KOPT-K1 (cell line): ENCODE measurements around the gene EZR.
"Not testable (repeated sequence)": the region's sequence is repeated elsewhere in the genome, so short reads cannot be mapped to it uniquely, and the experiment has no call there.

Experiments
- H3K27ac ChIP-seq: fragments of 200-600 bp; sonication (generic); 2 replicates; pipeline ENCODE4 v1.5.1; 2016; ENCODE audit warnings: antibody characterized with exemption, mild to moderate bottlenecking, low read depth, low read length; ENCODE audit not compliant: poor library complexity, severe bottlenecking
- H3K36me3 ChIP-seq: fragments of 200-600 bp; sonication (generic); 2 replicates; pipeline ENCODE4 v1.5.1; 2017; ENCODE audit warnings: antibody characterized with exemption, mild to moderate bottlenecking, low read length, moderate library complexity; ENCODE audit not compliant: insufficient read depth
- H3K9me3 ChIP-seq: fragments of 200-600 bp; sonication (generic); 2 replicates; pipeline ENCODE4 v1.5.1; 2017; ENCODE audit warnings: antibody characterized with exemption, low read length, mild to moderate bottlenecking; ENCODE audit not compliant: insufficient read depth, poor library complexity, severe bottlenecking

The EZR gene

GRCh38 chr6:158849899-158850806 is 31.0 kb upstream of the EZR start:
- Histone ChIP-seq H3K27ac (no peak overlapping the region), H3K9me3 (no peaks in the 10 kb centered on the region), H3K36me3 (no peaks in the 10 kb centered on the region)

- H3K36me3 ChIP-seq: no peaks in the 10 kb centered on the region
- H3K9me3 ChIP-seq: no peaks in the 10 kb centered on the region
- H3K27ac ChIP-seq: no peak overlapping the region
Measured at GRCh38 chr6:158848490-158848895, 29.3 kb upstream of the EZR start.

GRCh38 chr6:158847786-158848185 is 28.6 kb upstream of the EZR start:
- H3K9me3 ChIP-seq: no peaks in the 10 kb centered on the region
- no peaks in the 10 kb centered on the region for H3K36me3 ChIP-seq
- no peak overlapping the region for H3K27ac ChIP-seq

- Histone ChIP-seq H3K27ac (no peak overlapping the region), H3K9me3 (no peaks in the 10 kb centered on the region), H3K36me3 (no peaks in the 10 kb centered on the region)
Measured at GRCh38 chr6:158847012-158847529, 27.9 kb upstream of the EZR start.

DNA sequence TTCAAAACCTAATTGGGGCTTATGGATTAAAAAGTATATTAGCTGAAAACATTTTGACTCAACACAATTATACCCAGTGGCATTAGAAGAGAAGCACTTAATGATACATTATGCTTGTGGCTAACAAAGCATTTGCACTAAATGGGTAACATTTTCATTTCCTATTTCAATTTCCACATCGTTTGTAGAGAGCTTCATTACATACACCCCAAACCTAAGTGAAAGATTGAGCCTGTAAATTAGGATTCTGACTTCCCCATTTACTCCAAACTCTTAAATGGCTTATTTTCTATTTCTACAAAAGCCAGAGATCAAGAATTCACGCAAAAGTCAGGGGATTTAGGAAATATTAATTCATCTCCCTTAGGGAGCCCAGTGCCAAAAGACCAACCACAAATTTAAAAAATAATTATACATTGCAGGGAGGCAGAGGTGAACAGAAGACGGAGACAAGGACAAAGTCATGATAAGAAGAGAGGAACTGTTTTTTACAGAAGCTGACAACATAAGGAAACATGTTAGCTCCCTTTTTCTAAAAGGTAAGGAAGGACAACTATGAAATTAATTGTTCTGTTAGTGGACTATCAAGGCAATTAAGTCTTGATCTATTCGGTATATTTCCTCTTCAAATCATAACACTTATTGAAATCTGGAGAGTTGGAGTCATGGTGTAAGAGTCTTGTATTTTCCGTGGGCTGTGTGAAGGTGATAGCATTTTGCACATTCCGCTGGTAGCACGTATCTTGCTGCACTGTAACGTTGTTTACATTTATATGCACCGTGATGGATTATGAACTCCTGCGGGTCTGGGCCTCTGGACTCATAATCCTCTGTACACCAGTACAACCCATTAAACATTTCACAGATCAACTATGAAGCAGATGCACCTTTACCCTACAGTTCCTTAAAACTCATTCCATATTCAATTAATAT is 24.8 kb upstream of the EZR start:
- Histone ChIP-seq H3K27ac (no peak overlapping the region), H3K9me3 (no peaks in the 10 kb centered on the region), H3K36me3 (no peaks in the 10 kb centered on the region)

GRCh38 chr6:158841358-158841757 is 22.2 kb upstream of the EZR start:
- no peaks in the 10 kb centered on the region for H3K36me3 ChIP-seq
- no peak overlapping the region for H3K27ac ChIP-seq
- no peaks in the 10 kb centered on the region for H3K9me3 ChIP-seq

GRCh38 chr6:158840465-158840864 is 21.3 kb upstream of the EZR start:
- Histone ChIP-seq H3K9me3 (no peaks in the 10 kb centered on the region), H3K27ac (no peak overlapping the region), H3K36me3 (no peaks in the 10 kb centered on the region)

DNA sequence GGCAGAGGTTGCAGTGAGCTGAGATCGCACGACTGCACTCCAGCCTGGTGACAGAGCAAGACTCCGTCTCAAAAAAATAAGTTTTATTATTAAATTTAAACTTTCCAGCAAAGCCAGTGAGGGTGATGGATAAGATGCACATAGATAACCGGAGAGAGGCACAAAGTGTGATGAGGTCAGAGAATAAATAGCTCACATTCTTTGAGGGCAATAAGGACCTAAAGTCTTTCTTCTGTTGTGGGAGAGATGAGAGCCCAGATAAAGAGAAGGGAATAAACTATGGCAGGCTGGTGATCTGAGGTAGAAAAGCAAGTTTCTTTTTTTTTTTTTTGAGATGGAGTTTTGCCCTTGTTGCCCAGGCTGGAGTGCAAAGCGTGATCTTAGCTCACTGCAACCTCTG is 20.6 kb upstream of the EZR start:
- no peaks in the 10 kb centered on the region for H3K9me3 ChIP-seq
- no peaks in the 10 kb centered on the region for H3K36me3 ChIP-seq
- H3K27ac ChIP-seq: no peak overlapping the region

DNA sequence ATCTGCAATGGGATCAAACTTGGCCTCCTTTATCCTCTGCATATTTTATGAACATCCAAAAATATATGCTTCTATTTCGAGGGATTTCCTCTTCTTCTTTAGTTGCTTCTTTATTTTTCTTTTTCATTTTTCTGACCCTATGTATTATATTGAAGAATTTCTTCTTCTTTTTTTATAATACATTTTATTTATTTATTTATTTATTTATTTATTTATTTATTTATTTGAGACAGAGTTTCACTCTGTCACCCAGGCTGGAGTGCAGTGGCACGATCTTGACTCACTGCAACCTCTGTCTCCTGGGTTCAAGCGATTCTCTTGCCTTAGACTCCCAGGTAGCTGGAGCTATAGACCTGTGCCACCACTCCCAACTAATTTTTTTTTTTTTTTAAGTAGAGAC is 19.6 kb upstream of the EZR start:
- not testable (repeated sequence) for H3K36me3 ChIP-seq, H3K27ac ChIP-seq, H3K9me3 ChIP-seq

GRCh38 chr6:158837684-158838625 is 18.8 kb upstream of the EZR start:
- Histone ChIP-seq H3K9me3 (no peaks in the 10 kb centered on the region), H3K27ac (no peak overlapping the region), H3K36me3 (no peaks in the 10 kb centered on the region)

GRCh38 chr6:158836625-158837311 is 17.6 kb upstream of the EZR start:
- Histone ChIP-seq H3K9me3 (no peaks in the 10 kb centered on the region), H3K27ac (no peak overlapping the region)

GRCh38 chr6:158835616-158836221 is 16.6 kb upstream of the EZR start:
- no peaks in the 10 kb centered on the region for H3K9me3 ChIP-seq
- no peaks in the 10 kb centered on the region for H3K36me3 ChIP-seq
- no peak overlapping the region for H3K27ac ChIP-seq

More at GRCh38 chr6:158836625-158837311, 17.6 kb upstream of the EZR start:
- H3K36me3 ChIP-seq: no peaks in the 10 kb centered on the region

GRCh38 chr6:158834675-158835385 is 15.7 kb upstream of the EZR start:
- no peak overlapping the region for H3K27ac ChIP-seq
- no peaks in the 10 kb centered on the region for H3K9me3 ChIP-seq
- H3K36me3 ChIP-seq: no peaks in the 10 kb centered on the region
